HepG2 (cell line): ENCODE data around the gene DDAH2. TPM values are rescaled to one million over a fixed set of nuclear protein-coding genes. Genes with fewer than 3 reads are reported as not detected.

ENCODE experiments used
- CCAR2 ChIP-seq: fragments of 200-400 bp; formaldehyde crosslinking; optimal IDR thresholded peaks from 2 replicates; pipeline ENCODE3; 2018; ENCODE audit warnings: low read depth, mild to moderate bottlenecking, low read length, moderate library complexity
- DPF2 ChIP-seq: sonication (generic); formaldehyde crosslinking; IDR thresholded peaks from 2 replicates; pipeline ENCODE4 v1.4.0; 2020; ENCODE audit warnings: mild to moderate bottlenecking, low read depth, missing genetic modification reagents, borderline replicate concordance
- ERF ChIP-seq: IDR thresholded peaks from 2 replicates; pipeline ENCODE4 v1.6.1; 2018; ENCODE audit warnings: missing biosample characterization, missing genetic modification reagents
- HDAC2 ChIP-seq: sonication (generic); formaldehyde crosslinking; IDR thresholded peaks from 2 replicates; pipeline ENCODE4 v1.4.0; 2020; ENCODE audit warnings: missing genetic modification reagents
- HHEX ChIP-seq: IDR thresholded peaks from 2 replicates; pipeline ENCODE4 v1.6.1; 2016; ENCODE audit warnings: control low read depth
- HOXD1 ChIP-seq: sonication (generic); formaldehyde crosslinking; IDR thresholded peaks from 2 replicates; pipeline ENCODE4 v1.5.0; 2020; ENCODE audit warnings: missing genetic modification reagents
- KIAA2018 ChIP-seq: sonication (generic); formaldehyde crosslinking; IDR thresholded peaks from 2 replicates; pipeline ENCODE4 v1.5.0; 2020; ENCODE audit warnings: mild to moderate bottlenecking, missing genetic modification reagents, borderline replicate concordance
- NONO ChIP-seq, 2 experiments: fragments of 450-650 bp in 1 of 2; sonication (generic) in 1 of 2; formaldehyde crosslinking in 1 of 2; IDR thresholded peaks in 1 of 2; conservative IDR thresholded peaks in 1 of 2; 2 replicates each; pipeline versions ENCODE4 v1.6.1 to v1.8.0; 2017 to 2022; ENCODE audit warnings: mild to moderate bottlenecking in 1 of 2, missing genetic modification reagents in 1 of 2, moderate library complexity in 1 of 2
- POGZ ChIP-seq: sonication (generic); formaldehyde crosslinking; IDR thresholded peaks from 2 replicates; pipeline ENCODE4 v1.4.0; 2020; ENCODE audit warnings: mild to moderate bottlenecking, missing genetic modification reagents
- SCMH1 ChIP-seq: sonication (generic); formaldehyde crosslinking; IDR thresholded peaks from 2 replicates; pipeline ENCODE4 v1.9.0; 2021; ENCODE audit warnings: missing genetic modification reagents, mild to moderate bottlenecking, borderline replicate concordance
- ZFP36L1 ChIP-seq: sonication (generic); formaldehyde crosslinking; IDR thresholded peaks from 2 replicates; pipeline ENCODE4 v1.8.0; 2022; ENCODE audit warnings: mild to moderate bottlenecking, missing genetic modification reagents, moderate library complexity
- ZGPAT ChIP-seq: IDR thresholded peaks from 2 replicates; pipeline ENCODE4 v1.6.1; 2016; ENCODE audit warnings: mild to moderate bottlenecking
- ZMYM4 ChIP-seq: sonication (generic); formaldehyde crosslinking; IDR thresholded peaks from 2 replicates; pipeline ENCODE4 v1.8.1; 2023; ENCODE audit warnings: mild to moderate bottlenecking, missing genetic modification reagents
- ZNF326 ChIP-seq: sonication (generic); formaldehyde crosslinking; IDR thresholded peaks from 2 replicates; pipeline ENCODE4 v1.4.0; 2020; ENCODE audit warnings: missing genetic modification reagents, borderline replicate concordance
- ZNF570 ChIP-seq: sonication (generic); formaldehyde crosslinking; IDR thresholded peaks from 2 replicates; pipeline ENCODE4 v1.4.0; 2020; ENCODE audit warnings: mild to moderate bottlenecking, missing genetic modification reagents, borderline replicate concordance
- ZNF616 ChIP-seq: sonication (generic); formaldehyde crosslinking; IDR thresholded peaks from 2 replicates; pipeline ENCODE4 v1.5.0; 2020; ENCODE audit warnings: low read depth, mild to moderate bottlenecking, missing genetic modification reagents
- ZNF644 ChIP-seq: IDR thresholded peaks from 2 replicates; pipeline ENCODE4 v1.6.1; 2016; ENCODE audit warnings: low read depth
- ZNF660 ChIP-seq: sonication (generic); formaldehyde crosslinking; IDR thresholded peaks from 2 replicates; pipeline ENCODE4 v1.5.1; 2020; ENCODE audit warnings: mild to moderate bottlenecking, low read depth, missing genetic modification reagents, borderline replicate concordance
- ZNF841 ChIP-seq: sonication (generic); formaldehyde crosslinking; IDR thresholded peaks from 2 replicates; pipeline ENCODE4 v1.8.1; 2023; ENCODE audit warnings: missing genetic modification reagents, borderline replicate concordance
- polyA plus RNA-seq, 8 experiments: library from polyadenylated mRNA; depleted of rRNA in 3 of 8; stranded (reverse) in 7 of 8; unstranded in 1 of 8; fragments of >200 nt; fragmentation: Illumina TruSeq in 4 of 8; extraction: Trizol in 4 of 8; gene quantifications; 2 replicates each; pipeline versions ENCODE4 v1.2.1 to v1.2.3, GENCODE V29; 2011 to 2016; ENCODE audit warnings: low read depth in 4 of 8, missing spikeins in 1 of 8, mixed read lengths in 1 of 8; ENCODE audit not compliant: insufficient read depth in 1 of 8
- total RNA-seq, 5 experiments: library from RNA; depleted of rRNA; stranded (reverse); fragments of >200 nt; fragmentation: Illumina TruSeq; extraction: Trizol; gene quantifications; 2 replicates each; pipeline ENCODE4 v1.2.3, GENCODE V29; 2016; ENCODE audit warnings: low read depth in 1 of 5
- TF ChIP-seq, protein P1 (sequence below): sonication (generic); formaldehyde crosslinking; IDR thresholded peaks from 2 replicates; pipeline ENCODE4 v1.5.0; 2020; ENCODE audit warnings: missing genetic modification reagents

DDAH2 gene
- total and polyA plus RNA-seq, 2 of the 13 experiments (the other 11 are each of a cell fraction or from before 2014, with no cell fraction given) = 16.4 to 21.1 TPM

GRCh38 chr6:31776989-31777666, 48.0 kb upstream of the DDAH2 start, which contains the start of gene VWA7 (continued):
- TF ChIP-seq KIAA2018 (CRISPR knock-in tag) (no peak), NONO (IDR thresholded peaks at IDR 0.05) (no peak), NONO (CRISPR knock-in tag; conservative IDR thresholded peaks at IDR 0.05) (peak; percentile 93), ERF (CRISPR knock-in tag) (peak; percentile 77), ZNF660 (CRISPR knock-in tag) (no peak), ZNF570 (CRISPR knock-in tag) (no peak), HHEX (CRISPR knock-in tag) (no peak), ZNF644 (no peak), HOXD1 (CRISPR knock-in tag) (no peak), ZNF841 (no peak), POGZ (CRISPR knock-in tag) (peak; percentile 37; the same call in 1 of the 2 replicates), ZNF616 (CRISPR knock-in tag) (no peak), DPF2 (CRISPR knock-in tag) (no peak), ZGPAT (peak; percentile 87), CCAR2 (no peak), SCMH1 (CRISPR knock-in tag) (no peak), ZFP36L1 (no peak), ZNF326 (CRISPR knock-in tag) (0 out of 2 replicates have a peak, but pooled peaks have one; percentile 58), HDAC2 (CRISPR knock-in tag) (no peak; the same call in none of the 2 replicates), ZMYM4 (CRISPR knock-in tag) (0 out of 2 replicates have a peak, but pooled peaks have one; percentile 62)
- TF ChIP-seq, protein P1, sequence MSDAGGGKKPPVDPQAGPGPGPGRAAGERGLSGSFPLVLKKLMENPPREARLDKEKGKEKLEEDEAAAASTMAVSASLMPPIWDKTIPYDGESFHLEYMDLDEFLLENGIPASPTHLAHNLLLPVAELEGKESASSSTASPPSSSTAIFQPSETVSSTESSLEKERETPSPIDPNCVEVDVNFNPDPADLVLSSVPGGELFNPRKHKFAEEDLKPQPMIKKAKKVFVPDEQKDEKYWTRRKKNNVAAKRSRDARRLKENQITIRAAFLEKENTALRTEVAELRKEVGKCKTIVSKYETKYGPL (CRISPR knock-in tag) = no peak
